Heart right ventricle (tissue), 16 donors: ENCODE data around the gene KCNMB4. TPM values are rescaled to one million over a fixed set of nuclear protein-coding genes. Genes with fewer than 3 reads are reported as not detected.
A peak's percentile ranks its signal among the peaks of the same experiment; 100 is the strongest.

Source experiments
- ATAC-seq, 8 donors: fragments of 200-7000 bp; cut with Tn5 transposase; one replicate each; pipeline ENCODE4 v1.9.1; 2020; ENCODE audit warnings: mild to moderate bottlenecking in 8 of 8, moderate library complexity in 8 of 8, moderate number of reproducible peaks in 1 of 8
- DNase-seq, 2 donors: peaks; one replicate each; pipeline ENCODE4 v3.0.0-alpha.2; 2020
- H3K27ac ChIP-seq, 10 donors: fragments of 200-600 bp; sonication (generic) in 2 of 10; one replicate each; pipeline versions ENCODE4 v1.5.0 to v1.8.0; 2020 to 2022; ENCODE audit warnings: mild to moderate bottlenecking in 3 of 10
- H3K27me3 ChIP-seq, 7 donors: fragments of 200-600 bp; one replicate each; pipeline ENCODE4 v1.8.0; 2021 to 2022; ENCODE audit warnings: mild to moderate bottlenecking in 2 of 7
- H3K36me3 ChIP-seq, 9 donors: fragments of 200-600 bp; sonication (generic) in 1 of 9; one replicate each; pipeline versions ENCODE4 v1.5.0 to v1.8.0; 2020 to 2022; ENCODE audit warnings: mild to moderate bottlenecking in 2 of 9
- H3K4me1 ChIP-seq, 9 donors: fragments of 200-600 bp; sonication (generic) in 1 of 9; one replicate each; pipeline versions ENCODE4 v1.5.0 to v1.8.0; 2020 to 2022; ENCODE audit warnings: mild to moderate bottlenecking in 4 of 9
- H3K4me3 ChIP-seq, 10 donors: fragments of 200-600 bp; sonication (generic) in 2 of 10; one replicate each; pipeline versions ENCODE4 v1.5.0 to v1.8.0; 2020 to 2022; ENCODE audit warnings: mild to moderate bottlenecking in 7 of 10, moderate library complexity in 2 of 10
- H3K9me3 ChIP-seq, 11 donors: fragments of 200-600 bp in 10 of 11; sonication (generic) in 2 of 11; one replicate each; pipeline versions ENCODE4 v1.5.0 to v1.8.0; 2013 to 2022; ENCODE audit warnings: mild to moderate bottlenecking in 2 of 11, control low read depth in 1 of 11, moderate library complexity in 1 of 11
- CTCF ChIP-seq, 9 donors: fragments of 200-600 bp; sonication (generic) in 2 of 9; IDR thresholded peaks; one replicate each; pipeline versions ENCODE4 v1.5.0 to v1.8.0; 2021 to 2022; ENCODE audit warnings: antibody characterized with exemption in 9 of 9, mild to moderate bottlenecking in 5 of 9, moderate library complexity in 1 of 9
- WGBS, 2 donors: extraction: QIAGEN DNeasy Blood & Tissue Kit; methylation state at CpG; one replicate each; pipeline ENCODE4 v1.1.7; 2013; ENCODE audit warnings: inconsistent platforms in 1 of 2; 5-methylcytosine and 5-hydroxymethylcytosine counted together
- intact Hi-C, 10 donors: fragments of 100-400 bp; cut with DNase I; formaldehyde crosslinking; loops; one replicate each; pipeline versions ENCODE4 v1.11.1 to v1.14.2; 2022
- polyA plus RNA-seq, 2 donors: library from polyadenylated mRNA; stranded (reverse); fragments of 200-250 nt; gene quantifications; one replicate each; pipeline ENCODE4 v1.2.3, GENCODE V29; 2013
- total RNA-seq, 10 donors: library from RNA; stranded (reverse); fragmentation: NEBNext Ultra II Directional in 3 of 10; extraction: Animal tissue kit (Norgen Biotek cat#: 25700) in 3 of 10; gene quantifications; one replicate each; pipeline versions ENCODE4 v1.2.1 to v1.2.4, GENCODE V29; 2021 to 2023
- donor health status: Arrhythmogenic right ventricular cardiomyopathy.
- donor health status: ischemic (EF 13 %, LVEDD 7.1; RV severe dilation, severe dysfunction).
- donor health status: healthy with polysubstance abuse.
- donor health status: DM: no; HTN: yes; CAD: no.
- donor health status: DM: no; HTN: no; CAD: no.
- donor health status: ischemic (EF 25% LVEDD 6.9; RV normal size, moderate dysfunction).
- donor health status: ischemic (EF 25% LVEDD 5.7; RV mildly dilated, moderate dysfunction).
- donor health status: healthy.
- donor health status: DM: yes; HTN: yes; CAD: no.
- donor health status: Ischemic cardiomyopathy.
- donor health status: ischemic (EF 35%, LVEDD 5.7; RV mildly dilated, moderate dysfunction).
- donor health status: nonischemic (EF 11% LVEDD 7.7; RV severe dilation, severe dysfunction).
- donor health status: DM: yes; HTN: yes; CAD: no.
- donor health status: PGD.
- donor health status: ischemic (EF 29% LVEDD 5.4; RV normal size, mild dysfunction).
- donor health status: nonischemic (EF 23%, LVEDD 6.1; RV moderate dilation, normal function).

Gene KCNMB4
- total and polyA plus RNA-seq, 12 donors = 1.2 to 3.8 (median 2.0) TPM

GRCh38 chr12:70354787-70355186 lies 11.3 kb upstream of the KCNMB4 start:
- Histone ChIP-seq H3K36me3 (peaks cover 0 to 49% (median 9%) of the 10 kb centered on the region in 9 donors), H3K9me3 (no peaks in the 10 kb centered on the region), H3K4me3 (no peak overlapping the region), H3K27me3 (no peaks in the 10 kb centered on the region), H3K4me1 (peaks cover 0 to 16% (median 0%) of the 10 kb centered on the region in 9 donors), H3K27ac (peak overlapping the region in 2 of 10 donors; percentile 6 to 66)
- ATAC-seq = no peak
- TF ChIP-seq CTCF (IDR thresholded peaks at IDR 0.05) = no peak
- 80% methylated on average over 3 of the region's 3 CpGs for WGBS, 2 donors
- intact Hi-C loops = loop anchor here in 1 of 10 donors (10.0 kb wide), 1 partner anchor 110 kb away; the partner anchor contains the start of gene CNOT2
- no peak for DNase-seq

GRCh38 chr12:70355972-70356371 lies 10.1 kb upstream of the KCNMB4 start:
- DNase-seq = no peak
- H3K9me3 ChIP-seq = no peaks in the 10 kb centered on the region
- H3K4me1 ChIP-seq = peaks cover 0 to 16% (median 0%) of the 10 kb centered on the region in 9 donors
- intact Hi-C loops = loop anchor here in 1 of 10 donors (10.0 kb wide), 1 partner anchor 111 kb away; the partner anchor contains the start of gene CNOT2
- no peaks in the 10 kb centered on the region for H3K27me3 ChIP-seq
- no peak overlapping the region for H3K27ac ChIP-seq
- 98% methylated on average over 4 of the region's 4 CpGs for WGBS, 2 donors
- TF ChIP-seq CTCF (IDR thresholded peaks at IDR 0.05) = no peak
- H3K36me3 ChIP-seq = peaks cover 0 to 38% (median 9%) of the 10 kb centered on the region in 9 donors
- no peak for ATAC-seq
- no peak overlapping the region for H3K4me3 ChIP-seq

GRCh38 chr12:70359458-70360197 lies 6.5 kb upstream of the KCNMB4 start:
- Histone ChIP-seq H3K4me3 (no peak overlapping the region), H3K9me3 (no peaks in the 10 kb centered on the region), H3K27ac (no peak overlapping the region), H3K4me1 (peaks cover 0 to 8% (median 0%) of the 10 kb centered on the region in 9 donors), H3K27me3 (peaks cover 0 to 28% (median 0%) of the 10 kb centered on the region in 7 donors), H3K36me3 (peaks cover 0 to 13% (median 0%) of the 10 kb centered on the region in 9 donors)
- intact Hi-C loops = loop anchor here in 5 of 10 donors (10.0 kb wide), 4 partner anchors 115 to 365 kb away; partner anchors contain the start of gene CNOT2 (in 4 of the 5)
- no peak for DNase-seq
- ATAC-seq = no peak
- TF ChIP-seq CTCF (IDR thresholded peaks at IDR 0.05) = no peak
- 89 to 100% methylated on average over 1 of the region's 1 CpG for WGBS, 2 donors

GRCh38 chr12:70360218-70360617 lies 5.9 kb upstream of the KCNMB4 start:
- H3K27me3 ChIP-seq = peaks cover 0 to 34% (median 0%) of the 10 kb centered on the region in 7 donors
- DNase-seq (no peak), ATAC-seq (no peak)
- H3K4me3 ChIP-seq = no peak overlapping the region
- H3K27ac ChIP-seq = no peak overlapping the region
- intact Hi-C loops = loop anchor here in 5 of 10 donors (10.0 kb wide), 4 partner anchors 115 to 365 kb away; partner anchors contain the start of gene CNOT2 (in 3 of the 5)
- TF ChIP-seq CTCF (IDR thresholded peaks at IDR 0.05) = no peak
- peaks cover 3 to 9% (median 5%) of the 10 kb centered on the region in 9 donors for H3K4me1 ChIP-seq
- no peaks in the 10 kb centered on the region for H3K9me3 ChIP-seq
- H3K36me3 ChIP-seq = peaks cover 0 to 8% (median 0%) of the 10 kb centered on the region in 9 donors
